Caco-2 (cell line): ENCODE results near the gene RGS14. TPM values are rescaled to one million over a fixed set of nuclear protein-coding genes. Genes with fewer than 3 reads are reported as not detected.
A peak's percentile ranks its signal among the peaks of the same experiment; 100 is the strongest.
"Not testable (repeated sequence)": the region's sequence is repeated elsewhere in the genome, so short reads cannot be mapped to it uniquely, and the experiment has no call there.

Source experiments
- BruUV-seq: library from RNA; stranded (reverse); fragments of 400-500 nt; replicated peaks from 2 replicates; lab custom pipeline; 2021; lab: Mats Ljungman, UMichigan
- CTCF ChIA-PET: fragments of 300-600 bp; sonication (Branson Sonifier 250); formaldehyde crosslinking; loops from one replicate; lab custom pipeline; 2022; ENCODE audit warnings: antibody characterized with exemption; lab: Charles Lee
- POLR2A ChIA-PET: fragments of 300-600 bp; sonication (Branson Sonifier 250); formaldehyde crosslinking; loops from one replicate; lab custom pipeline; 2022; ENCODE audit warnings: antibody characterized with exemption; lab: Charles Lee
- DNase-seq, 2 experiments: peaks; one replicate each; pipeline versions ENCODE4 v3.0.0 to v3.0.0-alpha.2; 2020 to 2022
- H3K27me3 ChIP-seq: replicated peaks from 2 replicates; pipeline ENCODE4 v1.6.0; 2011; ENCODE audit warnings: low read length; ENCODE audit not compliant: control insufficient read depth, insufficient read depth
- H3K36me3 ChIP-seq: 2 replicates; pipeline ENCODE4 v1.5.1; 2011; ENCODE audit warnings: low read length; ENCODE audit not compliant: control insufficient read depth, insufficient read depth
- H3K4me1 ChIP-seq: fragments of 250-450 bp; sonication (Bioruptor Pico); 2 replicates; pipeline ENCODE4 v1.5.1; 2020; ENCODE audit warnings: mild to moderate bottlenecking
- H3K4me3 ChIP-seq: 2 replicates; pipeline ENCODE4 v1.5.1; 2011; ENCODE audit warnings: low read depth, mild to moderate bottlenecking, control low read depth, low read length
- H3K9me3 ChIP-seq: fragments of 250-450 bp; sonication (Bioruptor Pico); 2 replicates; pipeline ENCODE4 v1.5.1; 2020; ENCODE audit warnings: mild to moderate bottlenecking, moderate library complexity
- H3K27ac Mint-ChIP-seq: one replicate; pipeline ENCODE4 v1.8.0; 2022; ENCODE audit warnings: mixed read lengths; ENCODE audit not compliant: unreplicated experiment
- H3K27me3 Mint-ChIP-seq: one replicate; pipeline ENCODE4 v1.8.0; 2022; ENCODE audit warnings: mixed read lengths; ENCODE audit not compliant: insufficient read depth, unreplicated experiment
- H3K36me3 Mint-ChIP-seq: one replicate; pipeline ENCODE4 v1.8.0; 2022; ENCODE audit warnings: mild to moderate bottlenecking, mixed read lengths; ENCODE audit not compliant: insufficient read depth, unreplicated experiment
- H3K4me1 Mint-ChIP-seq: one replicate; pipeline ENCODE4 v1.8.0; 2022; ENCODE audit warnings: low read depth, mixed read lengths; ENCODE audit not compliant: unreplicated experiment
- H3K4me3 Mint-ChIP-seq: one replicate; pipeline ENCODE4 v1.8.0; 2022; ENCODE audit warnings: mild to moderate bottlenecking, moderate library complexity, mixed read lengths; ENCODE audit not compliant: unreplicated experiment
- H3K9me3 Mint-ChIP-seq: one replicate; pipeline ENCODE4 v1.8.0; 2022; ENCODE audit warnings: mixed read lengths; ENCODE audit not compliant: unreplicated experiment
- CTCF ChIP-seq, 2 experiments: fragments of 200-600 bp in 1 of 2; IDR thresholded peaks; 1 replicate in 1 of 2; 2 replicates in 1 of 2; pipeline versions ENCODE4 v1.5.1 to v1.8.0; 2011 to 2022; ENCODE audit warnings: antibody characterized with exemption in 1 of 2, control low read depth in 1 of 2, inconsistent platforms in 1 of 2, low read depth in 1 of 2, low read length in 1 of 2, mild to moderate bottlenecking in 1 of 2, moderate library complexity in 1 of 2; ENCODE audit not compliant: insufficient read depth in 1 of 2, severe bottlenecking in 1 of 2, unreplicated experiment in 1 of 2
- intact Hi-C: fragments of 100-400 bp; cut with micrococcal nuclease; formaldehyde crosslinking; loops from one replicate; pipeline ENCODE4 v1.10.0; 2022; ENCODE audit not compliant: unreplicated experiment
- total RNA-seq: library from RNA; stranded (reverse); gene quantifications from 2 replicates; pipeline ENCODE4 v1.2.3, GENCODE V29; 2022

The RGS14 gene
- total RNA-seq, 1 experiment from 2014 or later: 15.2 TPM

- peaks cover 9% of the 10 kb centered on the region for H3K4me1 Mint-ChIP-seq
- no peaks in the 10 kb centered on the region for H3K36me3 ChIP-seq
- H3K36me3 Mint-ChIP-seq: no peaks in the 10 kb centered on the region
- no TSS peak for BruUV-seq
- H3K27me3 ChIP-seq: no peaks in the 10 kb centered on the region
- intact Hi-C loops: no loop called here
- POLR2A ChIA-PET: no interaction called here
- CTCF ChIA-PET: no interaction called here
- no peaks in the 10 kb centered on the region for H3K27me3 Mint-ChIP-seq
- H3K27ac Mint-ChIP-seq: no peak overlapping the region
- no peak overlapping the region for H3K4me3 Mint-ChIP-seq
- H3K9me3 Mint-ChIP-seq: peaks cover 4% of the 10 kb centered on the region
- H3K9me3 ChIP-seq: no peaks in the 10 kb centered on the region
- TF ChIP-seq CTCF (IDR thresholded peaks at IDR 0.05; ENCODE audit: insufficient read depth in 1 of 2, low read depth in 1 of 2, low read length in 1 of 2, severe bottlenecking in 1 of 2, unreplicated experiment in 1 of 2): no peak
- H3K4me3 ChIP-seq: no peak overlapping the region
- no peaks in the 10 kb centered on the region for H3K4me1 ChIP-seq
- DNase-seq: no peak
Observed at GRCh38 chr5:177359860-177360259, 2.1 kb downstream of the RGS14 start.

- H3K27me3 ChIP-seq, H3K9me3 Mint-ChIP-seq, H3K36me3 Mint-ChIP-seq, H3K4me1 ChIP-seq, H3K27ac Mint-ChIP-seq, H3K4me1 Mint-ChIP-seq, H3K4me3 ChIP-seq, H3K9me3 ChIP-seq, DNase-seq, H3K27me3 Mint-ChIP-seq, H3K4me3 Mint-ChIP-seq, intact Hi-C loops, BruUV-seq, H3K36me3 ChIP-seq: not testable (repeated sequence)
- ChIA-PET CTCF (interaction anchor here (0.6 to 1.4 kb wide), 2 partner anchors 42 to 170 kb away, joined by 4 read pairs; no protein-coding TSS in a partner anchor), POLR2A (interaction anchor here (0.8 kb wide), 1 partner anchor 10 kb away, joined by 4 read pairs; no protein-coding TSS in a partner anchor)
Observed at GRCh38 chr5:177360740-177361139, 3.0 kb downstream of the RGS14 start.

- Mint-ChIP-seq H3K36me3 (no peaks in the 10 kb centered on the region), H3K27ac (no peak overlapping the region), H3K9me3 (no peaks in the 10 kb centered on the region), H3K4me1 (peaks cover 9% of the 10 kb centered on the region), H3K27me3 (no peaks in the 10 kb centered on the region), H3K4me3 (peak overlapping the region; percentile 88)
- CTCF ChIA-PET: interaction anchor here (1.4 kb wide), 1 partner anchor 41 kb away, joined by 4 read pairs; no protein-coding TSS in a partner anchor
- BruUV-seq: no TSS peak
- intact Hi-C loops: no loop called here
- Histone ChIP-seq H3K27me3 (no peaks in the 10 kb centered on the region), H3K36me3 (no peaks in the 10 kb centered on the region), H3K4me3 (no peak overlapping the region), H3K4me1 (no peaks in the 10 kb centered on the region), H3K9me3 (no peaks in the 10 kb centered on the region)
- POLR2A ChIA-PET: interaction anchor here (0.6 kb wide), 1 partner anchor 9 kb away, joined by 6 read pairs; no protein-coding TSS in a partner anchor
- no peak for DNase-seq
- TF ChIP-seq CTCF (IDR thresholded peaks at IDR 0.05; ENCODE audit: insufficient read depth in 1 of 2, low read depth in 1 of 2, low read length in 1 of 2, severe bottlenecking in 1 of 2, unreplicated experiment in 1 of 2): no peak
Observed at GRCh38 chr5:177361418-177362291, 3.9 kb downstream of the RGS14 start.
